ENCODE results near the gene MINPP1. TPM values are rescaled to one million over a fixed set of nuclear protein-coding genes. Genes with fewer than 3 reads are reported as not detected.

Gene MINPP1
- total RNA-seq, 6 experiments from 2014 or later, result 14.4 to 28.2 (median 25.0) TPM

GRCh38 chr10:87578160-87578841, 73.6 kb downstream of the MINPP1 start:
- Histone ChIP-seq H3K27ac (peak overlapping the region; percentile 0 to 56 (median 52)), H3K27me3 (no peaks in the 10 kb centered on the region), H3K36me3 (no peaks in the 10 kb centered on the region), H3K4me1 (peaks cover 0 to 19% (median 2%) of the 10 kb centered on the region in 4 donors), H3K4me3 (no peak overlapping the region), H3K9me3 (no peaks in the 10 kb centered on the region)
- 38% methylated on average over 3 of the region's 5 CpGs for WGBS (ENCODE audit: insufficient coverage, low coverage, low lambda C conversion rate, missing lambda C conversion rate)
- ATAC-seq (peak; percentile 22 to 36 (median 30)), DNase-seq (no peak)
- intact Hi-C loops (cut with DNase I), result no loop called here
- TF ChIP-seq POLR2A (IDR thresholded peaks at IDR 0.05) (no peak), CTCF (IDR thresholded peaks at IDR 0.05) (no peak)

DNA sequence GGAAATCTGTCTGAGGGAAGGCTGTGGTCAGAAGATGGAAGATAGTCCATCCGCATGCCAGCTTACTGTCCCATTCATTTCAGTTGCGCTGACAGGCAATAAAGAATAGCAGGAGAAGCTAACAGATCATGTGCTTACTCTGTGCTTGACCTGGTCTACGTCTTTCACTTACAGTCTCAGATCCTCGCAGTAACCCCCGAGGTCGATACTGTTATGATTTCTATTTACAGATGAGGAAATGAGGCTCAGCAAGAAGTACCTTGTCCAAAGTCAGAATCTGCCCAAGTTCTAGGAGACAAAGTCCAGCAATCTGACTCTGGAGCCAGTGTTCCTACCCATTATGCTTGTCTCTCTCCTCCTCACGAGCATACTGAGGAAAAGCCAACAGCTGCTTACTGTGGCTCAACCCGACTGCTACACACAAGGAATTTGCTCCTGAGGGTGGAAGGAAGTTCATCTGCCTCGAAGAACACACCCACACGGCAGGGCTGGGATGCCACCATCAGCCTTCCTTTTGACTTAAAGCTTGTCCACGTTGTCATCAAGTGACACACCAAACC, 74.2 kb downstream of the MINPP1 start:
- intact Hi-C loops (cut with DNase I), result no loop called here
- TF ChIP-seq POLR2A (IDR thresholded peaks at IDR 0.05) (no peak), CTCF (IDR thresholded peaks at IDR 0.05) (no peak)
- Histone ChIP-seq H3K36me3 (no peaks in the 10 kb centered on the region), H3K27me3 (no peaks in the 10 kb centered on the region), H3K4me3 (peak overlapping the region in 2 of 3 donors; percentile 14 to 27), H3K9me3 (no peaks in the 10 kb centered on the region), H3K27ac (peak overlapping the region; percentile 0 to 56 (median 52)), H3K4me1 (peaks cover 0 to 19% (median 1%) of the 10 kb centered on the region in 4 donors)
- ATAC-seq (peak; percentile 71 to 85 (median 82)), DNase-seq (no peak)
- WGBS (ENCODE audit: insufficient coverage, low coverage, low lambda C conversion rate, missing lambda C conversion rate), result 21% methylated on average over 11 of the region's 11 CpGs

- peak; percentile 57 to 84 (median 74) for ATAC-seq
Measured at GRCh38 chr10:87579563-87579962, 74.9 kb downstream of the MINPP1 start.

DNA sequence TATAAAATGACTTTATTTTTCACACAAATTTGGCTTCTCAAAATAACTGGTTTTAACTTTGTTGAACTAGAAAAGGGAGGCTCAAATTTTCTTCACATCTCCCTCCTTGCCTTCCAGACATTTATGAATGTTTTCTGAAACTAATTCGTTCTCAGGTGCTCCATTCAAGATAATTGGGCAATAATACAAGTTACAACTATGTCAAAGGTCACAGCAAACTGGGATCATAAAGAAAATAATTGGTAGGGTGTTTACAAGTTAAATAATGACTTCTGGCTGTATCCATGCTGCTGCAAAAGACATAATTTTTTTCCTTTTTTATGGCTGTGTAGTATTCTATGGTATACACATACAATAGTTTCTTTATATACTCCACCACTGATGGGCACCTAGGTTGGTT, 75.3 kb downstream of the MINPP1 start:
- WGBS (ENCODE audit: insufficient coverage, low coverage, low lambda C conversion rate, missing lambda C conversion rate), result 24% methylated on average over 1 of the region's 1 CpG
- H3K4me3 ChIP-seq, result no peak overlapping the region
- H3K27me3 ChIP-seq, result no peaks in the 10 kb centered on the region
- no peaks in the 10 kb centered on the region for H3K9me3 ChIP-seq
- H3K36me3 ChIP-seq, result no peaks in the 10 kb centered on the region
- H3K27ac ChIP-seq, result peak overlapping the region in 2 of 3 donors; percentile 52 to 56
- DNase-seq (no peak), ATAC-seq (no peak)
- intact Hi-C loops (cut with DNase I), result no loop called here
- peaks cover 0 to 19% (median 1%) of the 10 kb centered on the region in 4 donors for H3K4me1 ChIP-seq
- TF ChIP-seq POLR2A (IDR thresholded peaks at IDR 0.05) (no peak), CTCF (IDR thresholded peaks at IDR 0.05) (no peak)

More at GRCh38 chr10:87579563-87579962, 74.9 kb downstream of the MINPP1 start:
- no peak for DNase-seq
- Histone ChIP-seq H3K4me1 (peaks cover 0 to 19% (median 1%) of the 10 kb centered on the region in 4 donors), H3K9me3 (no peaks in the 10 kb centered on the region), H3K4me3 (peak overlapping the region in 1 of 3 donors; percentile 14), H3K36me3 (no peaks in the 10 kb centered on the region), H3K27ac (peak overlapping the region; percentile 0 to 56 (median 52)), H3K27me3 (no peaks in the 10 kb centered on the region)
- 37% methylated on average over 1 of the region's 1 CpG for WGBS (ENCODE audit: insufficient coverage, low coverage, low lambda C conversion rate, missing lambda C conversion rate)
- intact Hi-C loops (cut with DNase I), result no loop called here
- TF ChIP-seq POLR2A (IDR thresholded peaks at IDR 0.05) (no peak), CTCF (IDR thresholded peaks at IDR 0.05) (no peak)
